Sigmoid colon (tissue), 4 donors: ENCODE results near the gene ANO6.

ENCODE experiments used
- CTCF ChIP-seq, 4 experiments: fragments of 450-650 bp in 3 of 4; fragments of 200-600 bp in 1 of 4; IDR thresholded peaks; one replicate each; pipeline ENCODE4 v1.5.1; 2016 to 2019; ENCODE audit warnings: antibody characterized with exemption in 4 of 4, mild to moderate bottlenecking in 3 of 4, moderate library complexity in 2 of 4
- POLR2A ChIP-seq, 2 donors: fragments of 450-650 bp; IDR thresholded peaks; one replicate each; pipeline ENCODE4 v1.6.1; 2016; ENCODE audit warnings: antibody characterized with exemption in 2 of 2, mild to moderate bottlenecking in 2 of 2, moderate library complexity in 2 of 2
- POLR2AphosphoS5 ChIP-seq, 4 donors: sonication (generic); formaldehyde crosslinking; IDR thresholded peaks; one replicate each; pipeline ENCODE4 v1.6.1; 2017; ENCODE audit warnings: antibody characterized with exemption in 4 of 4

GRCh38 chr12:45409966-45410365 lies 194.1 kb downstream of the ANO6 start:
- no peak for TF ChIP-seq CTCF (IDR thresholded peaks at IDR 0.05)
- no peak for TF ChIP-seq POLR2AphosphoS5 (IDR thresholded peaks at IDR 0.05)
- no peak for TF ChIP-seq POLR2A (IDR thresholded peaks at IDR 0.05)
